ENCODE data around the gene ZFYVE21. TPM values are rescaled to one million over a fixed set of nuclear protein-coding genes. Genes with fewer than 3 reads are reported as not detected.

The ZFYVE21 gene
- total and polyA plus RNA-seq, 9 donors: 75.6 to 111 (median 83.1) TPM

GRCh38 chr14:103753774-103754173 is 38.2 kb downstream of the ZFYVE21 start:
- no peak overlapping the region for H3K27ac ChIP-seq
- no peaks in the 10 kb centered on the region for H3K27me3 ChIP-seq
- no peaks in the 10 kb centered on the region for H3K36me3 ChIP-seq
- no peaks in the 10 kb centered on the region for H3K9me3 ChIP-seq
- H3K4me1 ChIP-seq (ENCODE audit: insufficient read depth): no peaks in the 10 kb centered on the region
- WGBS, 3 donors: 69 to 79% (median 73%) methylated on average over 9 of the region's 9 CpGs
- H3K4me3 ChIP-seq: no peak overlapping the region
- TF ChIP-seq EP300 (IDR thresholded peaks at IDR 0.05) (no peak), POLR2A (IDR thresholded peaks at IDR 0.05) (no peak), CTCF (IDR thresholded peaks at IDR 0.05) (no peak)
- intact Hi-C loops (cut with DNase I): no loop called here
- DNase-seq: no peak

- Histone ChIP-seq H3K36me3 (no peaks in the 10 kb centered on the region), H3K27me3 (no peaks in the 10 kb centered on the region), H3K27ac (no peak overlapping the region), H3K4me3 (no peak overlapping the region), H3K9me3 (no peaks in the 10 kb centered on the region), H3K4me1 (ENCODE audit: insufficient read depth) (no peaks in the 10 kb centered on the region)
- WGBS, 3 donors: 89 to 99% (median 94%) methylated on average over 6 of the region's 6 CpGs
- intact Hi-C loops (cut with DNase I): no loop called here
- no peak for TF ChIP-seq CTCF (IDR thresholded peaks at IDR 0.05)
- DNase-seq: no peak
These were observed 39.5 kb downstream of the ZFYVE21 start for GRCh38 chr14:103755060-103755459.

- H3K9me3 ChIP-seq: no peaks in the 10 kb centered on the region
- intact Hi-C loops (cut with DNase I): no loop called here
- H3K4me3 ChIP-seq: no peak overlapping the region
- H3K36me3 ChIP-seq: no peaks in the 10 kb centered on the region
- no peak overlapping the region for H3K27ac ChIP-seq
- 94 to 97% (median 95%) methylated on average over 8 of the region's 8 CpGs for WGBS, 3 donors
- no peaks in the 10 kb centered on the region for H3K27me3 ChIP-seq
- no peaks in the 10 kb centered on the region for H3K4me1 ChIP-seq (ENCODE audit: insufficient read depth)
- DNase-seq: no peak
- TF ChIP-seq EP300 (IDR thresholded peaks at IDR 0.05) (no peak), CTCF (IDR thresholded peaks at IDR 0.05) (no peak), POLR2A (IDR thresholded peaks at IDR 0.05) (no peak)
These were observed 42.6 kb downstream of the ZFYVE21 start for GRCh38 chr14:103758059-103758776.

- Histone ChIP-seq H3K4me1 (ENCODE audit: insufficient read depth) (no peaks in the 10 kb centered on the region), H3K4me3 (no peak overlapping the region), H3K27me3 (no peaks in the 10 kb centered on the region), H3K9me3 (peaks cover 0 to 3% of the 10 kb centered on the region in 2 donors), H3K36me3 (no peaks in the 10 kb centered on the region), H3K27ac (no peak overlapping the region)
- TF ChIP-seq EP300 (IDR thresholded peaks at IDR 0.05) (no peak), CTCF (IDR thresholded peaks at IDR 0.05) (no peak), POLR2A (IDR thresholded peaks at IDR 0.05) (no peak)
- no peak for DNase-seq
- intact Hi-C loops (cut with DNase I): no loop called here
- WGBS, 3 donors: 66 to 73% (median 71%) methylated on average over 1 of the region's 1 CpG
These were observed 46.4 kb downstream of the ZFYVE21 start for GRCh38 chr14:103762036-103762435.

Data from ovary (tissue), 9 donors.